Activated T-helper 17 cell treated with anti-CD3 and anti-CD28 coated beads, Interleukin-2, amount 50 U/mL, for 72 hours (primary cell): Measurements from ENCODE around the gene NINJ2. TPM values are rescaled to one million over a fixed set of nuclear protein-coding genes. Genes with fewer than 3 reads are reported as not detected.
"Not testable (repeated sequence)": the region's sequence is repeated elsewhere in the genome, so short reads cannot be mapped to it uniquely, and the experiment has no call there.

Source experiments
- ATAC-seq: fragments of 150-1000 bp; cut with Tn5 transposase; replicated peaks from 2 replicates; pipeline ENCODE4 v1.10.0; 2021; ENCODE audit warnings: mild to moderate bottlenecking, moderate library complexity
- H3K27ac Mint-ChIP-seq: one replicate; pipeline ENCODE4 v1.8.0; 2022; ENCODE audit warnings: mixed read lengths
- H3K27me3 Mint-ChIP-seq: one replicate; pipeline ENCODE4 v1.8.0; 2022; ENCODE audit warnings: mixed read lengths
- H3K36me3 Mint-ChIP-seq: one replicate; pipeline ENCODE4 v1.8.0; 2022; ENCODE audit warnings: low read depth, mild to moderate bottlenecking, mixed read lengths
- H3K4me1 Mint-ChIP-seq: one replicate; pipeline ENCODE4 v1.8.0; 2022; ENCODE audit warnings: mixed read lengths
- H3K4me3 Mint-ChIP-seq: one replicate; pipeline ENCODE4 v1.8.0; 2022; ENCODE audit warnings: mild to moderate bottlenecking, mixed read lengths
- H3K9me3 Mint-ChIP-seq: one replicate; pipeline ENCODE4 v1.8.0; 2022; ENCODE audit warnings: mixed read lengths
- total RNA-seq, 2 donors: library from RNA; stranded (reverse); gene quantifications; one replicate each; pipeline ENCODE4 v1.2.3, GENCODE V29; 2022

Gene NINJ2
- total RNA-seq, 2 donors from 2014 or later: 9.2 to 19.9 TPM

GRCh38 chr12:585062-586061 is 77.9 kb downstream of the NINJ2 start:
- no peaks in the 10 kb centered on the region for H3K4me1 Mint-ChIP-seq
- H3K27ac Mint-ChIP-seq: no peak overlapping the region
- H3K4me3 Mint-ChIP-seq: no peak overlapping the region
- no peaks in the 10 kb centered on the region for H3K9me3 Mint-ChIP-seq
- ATAC-seq: no peak
- no peaks in the 10 kb centered on the region for H3K36me3 Mint-ChIP-seq
- no peaks in the 10 kb centered on the region for H3K27me3 Mint-ChIP-seq

DNA sequence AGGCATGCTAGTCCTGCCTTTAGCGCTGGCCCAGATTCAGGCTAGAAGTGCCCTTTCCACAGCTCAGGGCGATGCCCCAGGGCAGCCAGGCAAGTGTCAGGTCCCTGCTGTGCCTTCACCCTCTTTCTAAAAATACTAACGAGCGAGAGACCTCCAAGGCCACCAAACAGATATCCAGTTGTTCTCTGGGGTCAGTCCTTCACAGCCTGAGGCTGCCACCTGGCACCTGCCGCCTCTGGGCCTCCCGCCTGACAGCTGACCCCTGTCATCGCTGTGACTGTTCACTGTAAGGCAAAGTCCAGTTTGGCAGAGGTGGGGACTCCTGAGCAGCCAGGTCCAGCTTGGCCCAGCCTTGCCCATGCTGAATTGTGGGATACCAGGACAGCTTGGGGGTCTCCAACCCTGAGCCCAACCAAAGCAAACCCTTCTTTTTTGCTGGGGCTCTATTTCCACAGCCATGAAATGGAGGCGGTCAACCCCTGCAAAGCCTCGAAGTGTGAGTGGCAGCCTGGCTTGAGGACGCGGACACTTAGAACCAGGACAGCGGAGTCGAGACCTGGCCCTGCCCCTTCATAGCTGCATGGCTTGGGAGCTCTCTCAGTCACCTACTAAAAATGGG is 79.9 kb downstream of the NINJ2 start:
- Mint-ChIP-seq H3K27me3 (no peaks in the 10 kb centered on the region), H3K9me3 (no peaks in the 10 kb centered on the region), H3K27ac (no peak overlapping the region), H3K36me3 (no peaks in the 10 kb centered on the region), H3K4me1 (no peaks in the 10 kb centered on the region), H3K4me3 (no peak overlapping the region)
- ATAC-seq: no peak

DNA sequence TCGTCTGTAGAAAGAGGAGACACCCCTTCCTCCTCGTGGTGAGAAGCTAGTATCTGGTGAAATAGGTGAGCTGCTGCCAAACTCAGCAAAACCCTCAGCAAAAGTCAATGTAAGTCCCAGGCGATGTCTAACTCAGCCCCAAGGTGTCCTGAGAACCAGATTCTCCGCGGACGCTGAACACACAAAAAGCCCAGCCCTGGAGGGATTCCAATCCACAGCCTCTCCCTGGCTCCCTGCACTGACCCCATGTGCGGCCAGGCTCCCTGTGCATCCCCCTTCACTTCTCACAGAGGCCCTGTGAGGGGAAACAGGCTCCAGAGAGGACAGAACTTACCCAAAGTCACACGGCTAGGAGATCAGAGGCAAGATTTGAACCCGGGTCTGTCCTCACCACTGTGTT is 81.5 kb downstream of the NINJ2 start:
- no peaks in the 10 kb centered on the region for H3K27me3 Mint-ChIP-seq
- no peak for ATAC-seq
- no peaks in the 10 kb centered on the region for H3K4me1 Mint-ChIP-seq
- no peaks in the 10 kb centered on the region for H3K9me3 Mint-ChIP-seq
- no peaks in the 10 kb centered on the region for H3K36me3 Mint-ChIP-seq
- H3K27ac Mint-ChIP-seq: no peak overlapping the region
- no peak overlapping the region for H3K4me3 Mint-ChIP-seq

GRCh38 chr12:581321-581720 is 81.9 kb downstream of the NINJ2 start:
- no peak for ATAC-seq
- H3K27ac Mint-ChIP-seq: no peak overlapping the region
- no peaks in the 10 kb centered on the region for H3K9me3 Mint-ChIP-seq
- H3K4me1 Mint-ChIP-seq: no peaks in the 10 kb centered on the region
- no peaks in the 10 kb centered on the region for H3K27me3 Mint-ChIP-seq
- H3K4me3 Mint-ChIP-seq: no peak overlapping the region
- H3K36me3 Mint-ChIP-seq: no peaks in the 10 kb centered on the region

GRCh38 chr12:580813-581212 is 82.4 kb downstream of the NINJ2 start:
- no peaks in the 10 kb centered on the region for H3K9me3 Mint-ChIP-seq
- no peaks in the 10 kb centered on the region for H3K27me3 Mint-ChIP-seq
- H3K4me1 Mint-ChIP-seq: no peaks in the 10 kb centered on the region
- H3K27ac Mint-ChIP-seq: no peak overlapping the region
- no peak overlapping the region for H3K4me3 Mint-ChIP-seq
- H3K36me3 Mint-ChIP-seq: no peaks in the 10 kb centered on the region
- no peak for ATAC-seq

DNA sequence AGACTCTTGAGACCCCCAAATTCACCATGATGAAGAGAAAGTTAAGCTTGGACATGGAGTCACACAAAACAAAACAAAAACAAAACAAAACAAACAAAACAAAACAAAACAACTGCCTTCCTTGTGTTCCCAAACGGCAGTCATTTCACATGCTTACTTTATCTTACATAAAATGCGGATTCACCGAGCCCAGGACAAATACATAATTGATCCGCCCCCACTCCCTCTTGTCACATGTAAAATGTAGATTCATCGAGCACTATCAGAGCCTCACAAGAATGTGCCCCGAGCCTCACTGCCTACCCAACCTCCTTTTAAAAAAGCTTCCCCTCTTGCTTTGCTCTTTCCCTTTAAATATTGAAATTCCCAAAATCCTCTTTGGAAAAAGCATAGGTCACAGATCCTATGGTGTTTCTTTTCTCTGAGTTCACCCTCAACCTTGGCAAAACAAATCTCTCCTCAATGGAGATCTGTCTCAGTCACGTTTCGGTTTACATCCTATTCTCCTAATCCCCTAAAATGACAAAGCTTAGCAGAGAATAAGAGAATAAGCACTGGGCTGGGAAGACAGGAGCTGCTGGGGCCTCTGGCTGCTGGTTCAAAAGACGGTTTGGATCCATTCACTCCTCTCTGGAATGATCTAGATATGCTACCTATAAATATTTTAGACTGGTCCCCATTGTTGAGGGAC is 83.7 kb downstream of the NINJ2 start:
- no peaks in the 10 kb centered on the region for H3K9me3 Mint-ChIP-seq
- no peaks in the 10 kb centered on the region for H3K36me3 Mint-ChIP-seq
- H3K27me3 Mint-ChIP-seq: no peaks in the 10 kb centered on the region
- no peak for ATAC-seq
- no peak overlapping the region for H3K27ac Mint-ChIP-seq
- peaks cover 8% of the 10 kb centered on the region for H3K4me1 Mint-ChIP-seq
- no peak overlapping the region for H3K4me3 Mint-ChIP-seq

DNA sequence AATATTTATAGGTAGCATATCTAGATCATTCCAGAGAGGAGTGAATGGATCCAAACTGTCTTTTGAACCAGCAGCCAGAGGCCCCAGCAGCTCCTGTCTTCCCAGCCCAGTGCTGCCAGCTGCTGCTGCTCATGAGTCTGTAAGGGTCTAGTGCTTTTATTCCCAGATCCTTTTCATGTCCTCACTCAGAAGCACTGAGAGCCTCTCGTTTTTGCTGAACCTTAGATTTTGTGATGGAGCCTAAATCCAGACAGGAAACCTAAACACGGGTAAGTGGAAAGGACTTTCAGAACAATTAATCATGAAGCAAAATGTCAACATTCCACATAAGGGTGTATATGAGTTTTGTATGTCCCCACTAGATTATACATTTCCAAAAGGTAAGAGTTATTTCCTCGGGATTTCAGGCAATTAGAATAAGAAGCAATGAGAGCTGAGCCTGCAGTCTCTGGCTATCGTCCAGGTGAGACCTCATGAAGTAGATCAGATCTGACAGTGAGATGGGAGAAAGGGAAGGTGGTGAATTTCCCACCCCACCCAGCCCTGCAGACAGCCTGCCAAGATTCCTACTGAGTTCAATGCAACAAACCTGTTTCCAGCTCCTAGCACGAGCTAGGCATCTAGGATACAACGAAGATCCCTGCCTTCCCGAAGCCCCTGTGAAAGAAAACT is 84.4 kb downstream of the NINJ2 start:
- Mint-ChIP-seq H3K36me3 (no peaks in the 10 kb centered on the region), H3K27me3 (no peaks in the 10 kb centered on the region), H3K4me1 (peaks cover 10% of the 10 kb centered on the region), H3K27ac (no peak overlapping the region), H3K9me3 (no peaks in the 10 kb centered on the region), H3K4me3 (no peak overlapping the region)
- no peak for ATAC-seq

DNA sequence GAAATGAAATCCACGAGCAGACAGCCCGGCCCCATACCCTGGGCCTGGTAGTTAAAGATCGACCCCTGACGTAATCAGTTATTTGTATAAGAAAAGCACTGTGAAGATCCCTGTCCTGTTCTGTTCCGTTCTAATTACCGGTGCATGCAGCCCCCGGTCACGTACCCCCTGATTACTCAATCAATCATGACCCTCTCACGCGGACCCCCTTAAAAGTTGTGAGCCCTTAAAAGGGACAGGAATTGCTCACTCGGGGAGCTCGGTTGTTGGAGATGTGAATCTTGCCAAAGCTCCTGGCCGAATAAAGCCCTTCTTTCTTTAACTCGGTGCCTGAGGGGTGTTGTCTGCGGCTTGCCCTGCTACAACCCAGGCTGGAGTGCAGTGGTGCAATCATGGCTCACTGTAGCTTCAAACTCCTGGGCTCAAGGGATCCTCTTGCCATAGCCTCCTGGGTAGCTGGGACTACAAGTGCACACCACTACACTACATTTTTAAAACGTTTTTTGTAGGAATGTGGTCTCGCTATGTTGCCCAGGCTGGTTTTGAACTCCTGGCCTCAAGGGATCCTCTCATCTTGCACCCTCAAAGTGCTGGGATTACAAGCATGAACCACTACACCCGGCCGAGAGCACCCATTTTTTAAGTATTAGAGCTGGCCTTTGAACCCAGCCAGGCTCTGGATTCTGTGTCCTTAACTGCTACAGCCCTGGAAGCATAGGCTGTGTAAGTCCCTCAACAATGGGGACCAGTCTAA is 85.1 kb downstream of the NINJ2 start:
- H3K4me3 Mint-ChIP-seq, H3K27me3 Mint-ChIP-seq, H3K36me3 Mint-ChIP-seq, H3K9me3 Mint-ChIP-seq, ATAC-seq, H3K4me1 Mint-ChIP-seq, H3K27ac Mint-ChIP-seq: not testable (repeated sequence)

GRCh38 chr12:576615-577110 is 86.6 kb downstream of the NINJ2 start:
- H3K4me3 Mint-ChIP-seq: peak overlapping the region; percentile 57
- H3K36me3 Mint-ChIP-seq: no peaks in the 10 kb centered on the region
- peaks cover 19% of the 10 kb centered on the region for H3K4me1 Mint-ChIP-seq
- H3K27me3 Mint-ChIP-seq: no peaks in the 10 kb centered on the region
- peak overlapping the region; percentile 25 for H3K27ac Mint-ChIP-seq
- no peaks in the 10 kb centered on the region for H3K9me3 Mint-ChIP-seq
- no peak for ATAC-seq

GRCh38 chr12:575948-576614 is 87.2 kb downstream of the NINJ2 start:
- H3K36me3 Mint-ChIP-seq: no peaks in the 10 kb centered on the region
- H3K4me3 Mint-ChIP-seq: peak overlapping the region; percentile 57
- peak; percentile 80 for ATAC-seq
- no peaks in the 10 kb centered on the region for H3K27me3 Mint-ChIP-seq
- peaks cover 19% of the 10 kb centered on the region for H3K4me1 Mint-ChIP-seq
- no peaks in the 10 kb centered on the region for H3K9me3 Mint-ChIP-seq
- H3K27ac Mint-ChIP-seq: peak overlapping the region; percentile 25

DNA sequence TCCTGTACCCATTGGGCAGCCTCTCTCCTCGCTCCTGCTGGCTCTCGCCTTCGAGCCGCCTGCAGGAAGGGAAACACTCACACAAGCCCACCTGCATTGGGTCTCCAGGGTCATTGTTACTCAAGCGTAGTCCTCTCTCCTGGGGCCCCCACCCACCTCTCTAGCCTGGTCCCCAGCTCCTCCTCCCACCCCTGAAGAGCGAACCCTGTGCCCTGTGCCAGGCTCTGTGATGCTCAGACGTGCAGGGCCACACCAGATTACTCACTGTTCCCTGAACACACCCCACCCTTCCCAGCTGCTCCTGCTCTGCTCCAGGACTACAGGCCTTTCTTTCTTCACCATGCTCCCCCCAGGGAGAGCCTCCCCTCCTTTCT is 88.1 kb downstream of the NINJ2 start:
- H3K4me1 Mint-ChIP-seq: peaks cover 19% of the 10 kb centered on the region
- H3K27me3 Mint-ChIP-seq: no peaks in the 10 kb centered on the region
- no peaks in the 10 kb centered on the region for H3K36me3 Mint-ChIP-seq
- peak overlapping the region; percentile 57 for H3K4me3 Mint-ChIP-seq
- peak overlapping the region; percentile 46 for H3K27ac Mint-ChIP-seq
- no peak for ATAC-seq
- no peaks in the 10 kb centered on the region for H3K9me3 Mint-ChIP-seq

- ATAC-seq: peak; percentile 21
- Mint-ChIP-seq H3K36me3 (no peaks in the 10 kb centered on the region), H3K27ac (peak overlapping the region; percentile 46), H3K27me3 (no peaks in the 10 kb centered on the region), H3K4me1 (peaks cover 19% of the 10 kb centered on the region), H3K4me3 (peak overlapping the region; percentile 57), H3K9me3 (no peaks in the 10 kb centered on the region)
These were observed 88.6 kb downstream of the NINJ2 start for GRCh38 chr12:574475-575128.

- Mint-ChIP-seq H3K27me3 (no peaks in the 10 kb centered on the region), H3K4me3 (no peak overlapping the region), H3K27ac (peak overlapping the region; percentile 30), H3K4me1 (peaks cover 19% of the 10 kb centered on the region), H3K9me3 (no peaks in the 10 kb centered on the region), H3K36me3 (no peaks in the 10 kb centered on the region)
- ATAC-seq: no peak
These were observed 90.0 kb downstream of the NINJ2 start for GRCh38 chr12:573232-573631.
